SHP77 (cell line): ENCODE measurements around the gene GDF2.

Experiments used
- DNase-seq, 2 experiments: peaks; one replicate each; lab custom pipeline; 2025; lab: John Stamatoyannopoulos, UW

The GDF2 gene

GRCh38 chr10:47322300-47323061, at the start of gene GDF2:
Gene GDF2, plus strand, starts transcription at chr10:47322454. Its CDS starts 215 bp downstream, at chr10:47322669.
- DNase-seq: no peak

DNA sequence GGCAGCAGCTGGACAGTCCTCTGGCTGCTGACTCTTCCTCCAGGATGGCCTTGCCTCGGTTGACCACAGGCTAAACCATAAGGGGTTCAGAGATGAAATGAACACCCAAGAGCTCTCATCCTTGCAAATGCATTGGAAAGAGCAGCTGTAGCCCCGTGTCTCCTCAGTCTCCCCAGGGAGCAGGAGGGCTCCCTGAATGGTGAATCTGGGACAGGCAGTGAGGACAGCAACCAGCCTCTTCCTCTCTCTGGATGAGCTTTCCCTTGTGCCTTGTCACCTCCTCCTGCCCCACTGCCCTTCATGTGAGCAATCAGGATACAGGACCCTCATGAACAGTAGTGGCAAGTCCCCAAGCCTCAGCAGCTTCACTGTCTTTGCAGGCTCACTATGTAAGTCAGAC, 46.2 kb upstream of the GDF2 start:
- no peak for DNase-seq

DNA sequence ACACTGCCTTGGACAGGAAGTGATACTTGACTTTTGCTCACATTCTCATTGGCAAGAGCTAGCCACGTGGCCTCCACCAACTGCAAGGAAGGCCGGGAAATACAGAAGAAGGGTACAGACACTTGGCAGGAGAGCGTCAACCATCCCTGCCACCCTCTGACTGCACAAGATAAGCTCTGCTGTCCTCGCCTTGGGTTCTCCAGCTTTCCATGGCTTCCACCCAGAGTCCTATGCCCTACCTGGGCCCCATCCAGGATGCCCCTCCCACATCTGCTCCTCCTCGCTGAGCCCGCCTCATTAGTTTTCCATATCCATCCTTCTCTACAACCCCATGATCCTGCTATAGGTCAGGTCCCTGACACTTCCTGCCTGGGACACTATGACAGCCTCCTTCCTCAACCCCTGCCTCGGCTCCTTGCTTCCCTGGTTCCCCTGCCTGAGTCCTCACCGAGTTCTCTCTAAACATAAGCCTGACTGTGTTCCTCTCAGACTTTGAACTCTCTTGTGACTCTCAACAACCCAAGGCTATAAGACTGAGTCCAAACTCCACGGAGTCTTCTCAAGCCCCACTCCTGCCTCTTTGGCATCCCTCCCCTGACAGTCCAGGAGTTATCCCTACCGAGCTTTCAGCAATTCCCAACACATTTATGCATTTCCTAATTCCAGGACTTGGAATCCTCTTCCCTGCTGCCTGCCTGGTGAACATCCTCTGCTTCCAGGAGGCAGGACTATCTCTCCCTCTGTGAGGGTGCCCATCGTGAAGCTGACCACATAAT, 45.5 kb upstream of the GDF2 start:
- no peak for DNase-seq

DNA sequence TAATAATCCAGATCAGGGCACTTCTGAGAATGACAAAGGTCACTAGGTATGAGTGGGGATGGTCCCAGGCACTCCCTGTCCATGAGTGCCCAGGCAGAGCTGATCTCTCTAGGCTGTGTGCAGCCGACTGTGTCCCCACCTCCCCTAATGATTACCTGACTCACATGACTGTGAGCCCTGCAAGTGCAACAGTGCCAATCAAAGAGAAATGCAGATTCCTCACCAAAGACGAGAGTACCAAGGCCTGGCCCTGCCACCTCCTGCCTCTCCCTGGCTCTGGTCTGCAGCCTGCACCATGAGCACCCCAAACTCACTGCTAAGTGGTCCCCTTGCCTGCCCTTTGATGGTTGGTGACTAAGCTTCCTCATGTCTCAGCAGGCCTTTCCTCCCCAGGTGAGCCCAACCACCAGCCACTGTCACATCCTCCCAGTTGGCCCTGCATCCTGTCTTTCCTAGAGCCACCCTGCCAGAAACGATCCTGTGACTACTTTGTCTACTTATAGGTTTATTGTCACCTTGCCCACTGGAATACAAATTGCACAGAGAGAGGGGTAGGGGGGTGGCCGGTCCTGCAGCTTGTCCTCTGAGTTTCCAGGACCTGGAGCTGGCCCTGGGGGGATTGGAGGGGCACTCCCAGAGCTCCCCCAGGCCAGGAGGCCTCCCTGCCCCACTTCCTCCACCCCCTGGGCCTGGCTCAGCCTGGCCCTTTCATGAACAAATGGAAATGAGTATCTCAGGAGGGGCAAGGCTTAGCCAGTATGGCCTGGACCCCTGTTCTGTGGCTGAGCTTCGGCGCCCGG, 44.7 kb upstream of the GDF2 start:
- no peak for DNase-seq

- peak in 1 of 2 experiments; percentile 18 for DNase-seq
Measured at GRCh38 chr10:47278152-47278473, 44.1 kb upstream of the GDF2 start.

DNA sequence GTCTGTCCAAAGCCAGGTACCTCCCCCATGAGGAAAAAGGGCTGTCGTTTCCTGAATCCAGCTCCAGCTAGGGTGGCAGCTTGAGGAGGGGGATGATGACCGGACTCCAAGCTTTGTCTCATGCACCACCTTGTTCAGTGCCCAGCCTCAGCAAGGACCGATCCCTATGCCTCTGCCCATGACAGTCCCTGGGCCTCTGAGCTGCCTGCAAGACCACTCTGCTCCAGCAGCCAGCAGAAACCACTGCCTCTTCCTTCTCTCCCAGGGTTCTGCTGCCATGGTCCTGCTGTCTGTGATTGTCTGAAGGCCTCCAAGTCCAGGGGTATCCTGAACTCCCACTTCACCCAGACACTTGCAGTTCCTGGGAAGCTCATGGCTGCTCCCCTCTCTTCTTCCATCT, 43.5 kb upstream of the GDF2 start:
- no peak for DNase-seq

- no peak for DNase-seq
Measured at GRCh38 chr10:47279276-47279675, 43.0 kb upstream of the GDF2 start.

DNA sequence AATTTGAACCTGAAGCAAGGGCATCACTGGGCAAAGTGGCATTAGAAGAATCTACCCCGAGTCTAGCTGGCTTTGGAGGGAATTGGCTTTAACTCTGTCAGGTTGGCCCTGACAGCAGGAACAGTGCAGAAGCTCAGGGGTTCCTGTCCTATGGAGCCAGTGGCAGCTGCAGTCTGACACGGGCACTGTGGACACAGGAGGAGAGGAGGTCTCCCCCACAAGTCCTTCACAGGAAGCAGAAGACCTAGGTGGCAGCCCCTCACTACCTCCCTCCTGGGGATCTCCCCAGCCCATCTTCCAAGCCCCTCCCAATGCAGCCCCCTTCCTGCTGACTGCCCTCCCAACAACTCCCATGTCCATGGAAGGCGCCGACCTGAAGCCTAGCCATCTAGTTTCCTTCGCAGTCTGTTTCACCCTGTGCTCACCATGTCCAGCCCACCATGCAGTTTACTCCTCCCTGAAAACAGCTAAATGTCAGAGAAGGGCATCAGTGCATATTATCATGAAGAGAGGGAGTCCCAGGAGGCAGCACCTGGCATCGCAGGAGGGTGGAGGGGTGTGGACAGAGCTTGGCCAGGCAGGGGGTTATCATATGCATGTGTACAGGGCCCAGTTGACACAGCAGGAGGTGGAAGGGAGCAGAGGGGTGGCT, 40.1 kb upstream of the GDF2 start:
- no peak for DNase-seq

- DNase-seq: no peak
Measured at GRCh38 chr10:47282657-47283018, 39.6 kb upstream of the GDF2 start.

DNA sequence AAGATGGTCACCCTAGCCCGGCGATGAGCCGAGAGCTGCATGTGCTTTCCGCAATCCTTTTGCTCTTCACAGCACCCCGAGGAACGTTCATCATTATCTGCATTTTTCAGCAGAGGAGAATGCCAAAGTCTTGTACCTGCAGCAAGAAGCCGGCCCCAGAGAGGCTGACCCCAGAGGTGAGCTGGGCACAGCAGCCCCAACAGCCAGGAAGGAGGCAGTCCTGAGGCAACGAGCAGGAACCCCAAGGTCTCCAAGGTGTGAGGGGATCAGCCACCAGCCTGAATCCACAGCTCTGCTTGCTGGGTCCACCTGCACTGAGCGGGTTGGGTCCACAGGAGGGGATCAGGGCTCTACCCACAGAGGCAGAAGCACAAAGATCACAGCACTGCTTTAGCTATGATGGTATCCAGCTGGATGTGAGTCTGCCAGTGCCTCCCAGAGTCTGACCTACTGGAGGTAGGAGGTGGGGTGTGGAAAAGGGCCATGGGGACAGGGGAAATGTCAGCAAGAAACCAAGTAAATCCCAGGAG, 39.1 kb upstream of the GDF2 start:
- no peak for DNase-seq

DNA sequence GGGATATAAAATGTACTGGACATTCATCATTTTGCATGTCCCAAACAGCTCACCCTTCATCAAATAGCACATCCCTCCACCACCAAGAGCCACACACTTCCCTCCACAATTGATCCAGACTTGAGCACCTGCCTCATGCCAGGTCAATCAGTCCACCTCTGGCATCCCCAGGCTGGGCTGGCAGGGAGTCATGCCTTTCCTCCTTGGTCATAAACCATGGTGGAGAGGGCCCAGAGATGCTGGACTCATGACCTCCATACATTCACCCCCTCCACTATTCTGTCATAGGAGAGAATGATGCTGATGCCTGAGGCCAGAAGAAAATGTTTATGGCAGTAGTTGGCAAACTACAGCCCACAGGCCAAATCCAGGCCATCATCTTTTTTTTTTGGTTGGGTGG, 38.4 kb upstream of the GDF2 start:
- DNase-seq: no peak

DNA sequence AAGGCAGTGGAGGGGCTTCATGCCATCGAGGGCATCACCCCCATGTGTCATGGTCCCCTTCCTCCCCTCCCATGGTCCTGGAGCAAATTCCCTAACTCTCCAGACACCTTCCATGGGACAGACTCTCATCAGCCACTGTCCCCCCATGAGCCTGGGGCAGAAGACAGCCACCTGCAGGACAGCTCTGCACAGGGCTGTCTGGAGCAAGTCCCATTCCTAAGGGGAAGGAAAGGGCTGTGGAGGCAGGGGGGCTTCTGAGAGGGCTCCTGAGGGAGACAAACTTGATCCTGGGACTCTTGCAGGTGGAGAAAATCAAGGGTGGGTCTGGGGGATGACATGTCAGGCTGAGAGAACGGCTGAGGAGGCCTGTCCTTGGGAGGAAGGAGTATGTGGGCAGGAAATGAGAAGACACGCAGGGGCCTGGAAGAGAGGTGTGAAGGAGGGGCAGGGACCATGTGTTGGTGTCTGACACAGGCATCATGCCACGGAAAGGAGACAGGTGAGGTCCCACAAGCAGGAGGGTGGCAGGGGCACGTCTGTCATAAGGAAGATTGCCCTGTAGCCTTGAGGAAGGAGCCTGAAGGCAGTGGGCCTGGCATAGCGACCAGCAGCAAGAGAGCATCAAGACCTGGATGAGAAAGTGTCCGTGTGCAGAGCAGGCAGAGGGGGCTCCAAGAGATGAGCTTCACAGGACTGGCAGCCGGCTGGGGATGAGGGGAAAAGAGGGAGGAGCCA, 36.7 kb upstream of the GDF2 start:
- DNase-seq: no peak

DNA sequence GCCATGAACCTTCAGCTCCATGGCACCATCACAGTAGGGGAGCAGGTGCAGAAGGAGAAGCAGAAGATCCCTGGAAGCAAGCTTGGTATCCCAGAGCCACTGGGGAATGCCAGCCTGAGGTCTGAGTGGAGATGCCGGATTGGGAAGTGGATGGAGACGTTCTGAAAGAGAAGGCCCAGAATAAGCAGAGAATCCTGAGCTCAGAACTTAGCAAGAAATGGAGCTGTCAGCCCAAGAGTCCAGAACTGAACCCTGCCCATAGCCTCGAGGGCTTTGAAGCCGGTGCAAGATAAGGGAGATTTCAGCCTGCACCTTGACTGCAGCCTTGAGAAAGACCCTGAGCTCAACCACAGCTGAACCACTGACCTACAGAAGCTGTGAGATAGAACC, 36.1 kb upstream of the GDF2 start:
- no peak for DNase-seq

- no peak for DNase-seq
Measured at GRCh38 chr10:47286591-47287315, 35.5 kb upstream of the GDF2 start.

DNA sequence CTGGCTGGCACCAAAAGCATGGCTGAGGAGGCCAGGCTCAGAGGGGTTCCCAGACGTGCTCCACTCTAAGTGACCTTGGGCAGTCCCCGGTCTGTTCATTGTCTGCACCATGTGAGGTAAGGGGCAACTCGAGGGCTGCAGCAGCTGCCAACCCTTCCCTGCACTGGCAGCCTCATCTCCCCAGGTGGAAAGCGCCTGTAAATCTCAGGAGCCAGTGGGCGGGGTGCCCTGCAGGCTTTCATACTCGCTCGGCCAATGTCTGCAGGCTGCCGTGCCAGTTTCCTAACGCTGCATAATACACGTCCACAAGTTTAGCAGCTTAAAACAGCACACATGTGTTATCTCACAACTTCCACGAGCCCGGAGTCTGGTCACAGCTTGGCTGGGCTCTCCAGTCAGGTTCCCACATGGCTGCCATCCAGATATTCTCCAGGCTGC, 34.9 kb upstream of the GDF2 start:
- no peak for DNase-seq

GRCh38 chr10:47287805-47288204, 34.4 kb upstream of the GDF2 start:
- DNase-seq: no peak

DNA sequence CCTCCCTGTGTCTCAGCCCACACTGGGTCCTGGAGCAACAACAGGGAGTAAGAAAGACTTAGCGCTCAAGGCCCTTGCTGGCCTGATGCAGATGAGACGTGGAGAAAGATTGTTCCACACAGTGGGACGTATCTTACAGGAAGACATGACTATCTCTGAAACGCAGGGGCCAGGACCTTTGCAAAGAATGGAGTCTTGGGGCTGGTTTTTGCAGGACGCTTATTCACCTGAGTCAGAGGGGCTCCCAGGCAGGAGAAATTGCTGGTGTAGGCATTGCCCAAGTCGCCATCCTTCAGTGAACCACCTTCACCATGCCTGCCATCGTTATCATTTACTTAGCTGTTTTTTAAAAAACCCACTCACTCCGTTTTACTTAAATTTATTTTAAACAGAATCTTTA, 34.0 kb upstream of the GDF2 start:
- no peak for DNase-seq

DNA sequence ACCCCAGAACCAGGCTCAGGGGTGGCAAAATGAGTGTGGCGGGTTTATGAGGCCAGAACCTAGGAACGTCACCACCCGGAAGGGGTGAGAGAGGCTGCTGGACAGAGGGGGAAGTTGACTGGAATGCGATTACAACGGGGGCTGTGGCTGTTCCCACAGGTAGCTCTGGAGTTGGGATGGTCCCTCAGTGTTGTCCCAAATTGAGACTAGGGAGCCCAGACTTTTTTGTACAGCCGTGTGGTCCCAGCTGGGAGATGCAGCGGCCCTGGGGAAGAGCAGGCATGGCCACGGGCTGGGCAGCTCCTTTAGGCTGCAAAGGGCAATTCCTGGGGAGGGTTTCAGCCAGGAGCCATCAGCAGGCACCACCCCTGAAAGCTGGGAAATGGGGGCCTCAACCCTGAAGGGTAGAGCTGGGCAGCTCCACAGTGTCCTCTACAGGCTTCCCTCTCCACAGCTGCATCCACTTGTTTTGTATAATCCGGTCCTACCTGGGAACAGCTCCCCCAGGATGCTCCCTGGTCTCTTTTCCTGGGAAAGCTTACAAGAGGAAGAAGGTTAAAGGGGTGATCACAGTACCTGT, 33.2 kb upstream of the GDF2 start:
- DNase-seq: no peak

- no peak for DNase-seq
Measured at GRCh38 chr10:47289921-47290320, 32.3 kb upstream of the GDF2 start.

GRCh38 chr10:47290338-47290737, 31.9 kb upstream of the GDF2 start:
- no peak for DNase-seq
